HEK293 (cell line): ENCODE measurements around the gene MON2.

Experiments
- GFI1B ChIP-seq: fragments of 450-650 bp; formaldehyde crosslinking; IDR thresholded peaks from 2 replicates; pipeline ENCODE4 v1.5.1; 2016; ENCODE audit warnings: missing biosample characterization, missing genetic modification characterization
- GLI2 ChIP-seq: fragments of 450-650 bp; formaldehyde crosslinking; IDR thresholded peaks from 2 replicates; pipeline ENCODE4; 2017; ENCODE audit warnings: missing biosample characterization, missing genetic modification characterization, low read depth, borderline replicate concordance
- HOXA7 ChIP-seq: sonication (generic); formaldehyde crosslinking; IDR thresholded peaks from 2 replicates; pipeline ENCODE4 v1.8.1; 2022; ENCODE audit warnings: missing genetic modification reagents, borderline replicate concordance
- MYNN ChIP-seq: fragments of 450-650 bp; formaldehyde crosslinking; IDR thresholded peaks from 2 replicates; pipeline ENCODE4 v1.5.1; 2016; ENCODE audit warnings: missing biosample characterization, missing genetic modification characterization, borderline replicate concordance
- TCF7L2 ChIP-seq: IDR thresholded peaks from 2 replicates; pipeline ENCODE4 v1.6.1; 2011; ENCODE audit warnings: low read depth, mild to moderate bottlenecking, inconsistent platforms, low read length, moderate library complexity, borderline replicate concordance
- ZFP37 ChIP-seq: fragments of 450-650 bp; formaldehyde crosslinking; IDR thresholded peaks from 2 replicates; pipeline ENCODE4 v1.5.1; 2016; ENCODE audit warnings: missing biosample characterization, missing genetic modification characterization
- ZNF274 ChIP-seq, 2 experiments: fragments of 200-500 bp in 1 of 2; fragments of 450-650 bp in 1 of 2; sonication (Bioruptor generic) in 1 of 2; formaldehyde crosslinking in 1 of 2; IDR thresholded peaks; 2 replicates each; pipeline versions ENCODE4 v1.5.1 to v1.6.1; 2014 to 2016; ENCODE audit warnings: borderline replicate concordance in 1 of 2, inconsistent platforms in 1 of 2, low read length in 1 of 2, missing biosample characterization in 1 of 2, missing genetic modification characterization in 1 of 2
- ZNF514 ChIP-seq: fragments of 450-650 bp; formaldehyde crosslinking; IDR thresholded peaks from 2 replicates; pipeline ENCODE4 v1.5.1; 2016; ENCODE audit warnings: missing biosample characterization, missing genetic modification characterization
- ZNF600 ChIP-seq: fragments of 450-650 bp; formaldehyde crosslinking; IDR thresholded peaks from 2 replicates; pipeline ENCODE4 v1.5.1; 2016; ENCODE audit warnings: missing biosample characterization, missing genetic modification characterization
- ZNF701 ChIP-seq: fragments of 450-650 bp; formaldehyde crosslinking; IDR thresholded peaks from 2 replicates; pipeline ENCODE4 v1.5.1; 2016; ENCODE audit warnings: missing biosample characterization, missing genetic modification characterization
- ZNF747 ChIP-seq: fragments of 450-650 bp; formaldehyde crosslinking; IDR thresholded peaks from 2 replicates; pipeline ENCODE4 v1.5.1; 2016; ENCODE audit warnings: missing biosample characterization, missing genetic modification characterization
- TF ChIP-seq, protein P1 (sequence below): fragments of 450-650 bp; formaldehyde crosslinking; IDR thresholded peaks from 2 replicates; pipeline ENCODE4 v1.5.1; 2016; ENCODE audit warnings: missing biosample characterization, missing genetic modification characterization, low read depth
- TF ChIP-seq, protein P2 (sequence below): fragments of 450-650 bp; formaldehyde crosslinking; IDR thresholded peaks from 2 replicates; pipeline ENCODE4 v1.5.1; 2016; ENCODE audit warnings: missing biosample characterization, missing genetic modification characterization
- TF ChIP-seq, protein P3 (sequence below): fragments of 450-650 bp; formaldehyde crosslinking; IDR thresholded peaks from 2 replicates; pipeline ENCODE4 v1.5.1; 2016; ENCODE audit warnings: missing biosample characterization, missing genetic modification characterization

DNA sequence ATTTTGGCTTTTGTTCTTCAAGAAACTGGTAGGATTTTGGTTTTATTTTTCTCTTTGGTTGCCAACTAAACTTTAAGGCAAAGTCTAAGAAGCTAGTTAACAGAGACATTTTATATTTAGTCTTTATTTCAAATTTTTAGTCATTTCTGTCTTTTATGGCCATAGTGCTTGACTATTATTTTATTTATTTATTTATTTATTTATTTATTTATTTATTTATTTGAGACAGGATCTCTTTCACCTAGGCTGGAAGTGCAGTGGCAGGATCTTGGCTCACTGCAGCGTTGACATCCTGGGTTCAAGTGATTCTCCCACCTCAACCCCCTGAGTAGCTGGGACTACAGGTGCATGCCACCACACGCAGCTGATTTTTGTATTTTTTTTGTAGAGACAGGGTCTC lies 3.1 kb downstream of the MON2 start:
- no peak for TF ChIP-seq ZNF747
- no peak for TF ChIP-seq MYNN (tag by site-specific recombination)
- TF ChIP-seq GLI2, result no peak
- no peak for TF ChIP-seq ZNF600 (tag by site-specific recombination)
- TF ChIP-seq, protein P1, sequence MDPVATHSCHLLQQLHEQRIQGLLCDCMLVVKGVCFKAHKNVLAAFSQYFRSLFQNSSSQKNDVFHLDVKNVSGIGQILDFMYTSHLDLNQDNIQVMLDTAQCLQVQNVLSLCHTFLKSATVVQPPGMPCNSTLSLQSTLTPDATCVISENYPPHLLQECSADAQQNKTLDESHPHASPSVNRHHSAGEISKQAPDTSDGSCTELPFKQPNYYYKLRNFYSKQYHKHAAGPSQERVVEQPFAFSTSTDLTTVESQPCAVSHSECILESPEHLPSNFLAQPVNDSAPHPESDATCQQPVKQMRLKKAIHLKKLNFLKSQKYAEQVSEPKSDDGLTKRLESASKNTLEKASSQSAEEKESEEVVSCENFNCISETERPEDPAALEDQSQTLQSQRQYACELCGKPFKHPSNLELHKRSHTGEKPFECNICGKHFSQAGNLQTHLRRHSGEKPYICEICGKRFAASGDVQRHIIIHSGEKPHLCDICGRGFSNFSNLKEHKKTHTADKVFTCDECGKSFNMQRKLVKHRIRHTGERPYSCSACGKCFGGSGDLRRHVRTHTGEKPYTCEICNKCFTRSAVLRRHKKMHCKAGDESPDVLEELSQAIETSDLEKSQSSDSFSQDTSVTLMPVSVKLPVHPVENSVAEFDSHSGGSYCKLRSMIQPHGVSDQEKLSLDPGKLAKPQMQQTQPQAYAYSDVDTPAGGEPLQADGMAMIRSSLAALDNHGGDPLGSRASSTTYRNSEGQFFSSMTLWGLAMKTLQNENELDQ (tag by site-specific recombination), result no peak
- TF ChIP-seq, protein P2, sequence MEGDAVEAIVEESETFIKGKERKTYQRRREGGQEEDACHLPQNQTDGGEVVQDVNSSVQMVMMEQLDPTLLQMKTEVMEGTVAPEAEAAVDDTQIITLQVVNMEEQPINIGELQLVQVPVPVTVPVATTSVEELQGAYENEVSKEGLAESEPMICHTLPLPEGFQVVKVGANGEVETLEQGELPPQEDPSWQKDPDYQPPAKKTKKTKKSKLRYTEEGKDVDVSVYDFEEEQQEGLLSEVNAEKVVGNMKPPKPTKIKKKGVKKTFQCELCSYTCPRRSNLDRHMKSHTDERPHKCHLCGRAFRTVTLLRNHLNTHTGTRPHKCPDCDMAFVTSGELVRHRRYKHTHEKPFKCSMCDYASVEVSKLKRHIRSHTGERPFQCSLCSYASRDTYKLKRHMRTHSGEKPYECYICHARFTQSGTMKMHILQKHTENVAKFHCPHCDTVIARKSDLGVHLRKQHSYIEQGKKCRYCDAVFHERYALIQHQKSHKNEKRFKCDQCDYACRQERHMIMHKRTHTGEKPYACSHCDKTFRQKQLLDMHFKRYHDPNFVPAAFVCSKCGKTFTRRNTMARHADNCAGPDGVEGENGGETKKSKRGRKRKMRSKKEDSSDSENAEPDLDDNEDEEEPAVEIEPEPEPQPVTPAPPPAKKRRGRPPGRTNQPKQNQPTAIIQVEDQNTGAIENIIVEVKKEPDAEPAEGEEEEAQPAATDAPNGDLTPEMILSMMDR (tag by site-specific recombination), result no peak
- TF ChIP-seq HOXA7 (CRISPR knock-in tag), result no peak
- TF ChIP-seq ZFP37, result no peak
- TF ChIP-seq ZNF514 (tag by site-specific recombination), result no peak
- no peak for TF ChIP-seq GFI1B (tag by site-specific recombination)
- no peak for TF ChIP-seq TCF7L2
- no peak for TF ChIP-seq ZNF274 (IDR thresholded peaks at IDR 0.05; ENCODE audit: low read length)
- no peak for TF ChIP-seq ZNF274 (tag by site-specific recombination; IDR thresholded peaks at IDR 0.05; ENCODE audit: borderline replicate concordance)
- TF ChIP-seq, protein P3, sequence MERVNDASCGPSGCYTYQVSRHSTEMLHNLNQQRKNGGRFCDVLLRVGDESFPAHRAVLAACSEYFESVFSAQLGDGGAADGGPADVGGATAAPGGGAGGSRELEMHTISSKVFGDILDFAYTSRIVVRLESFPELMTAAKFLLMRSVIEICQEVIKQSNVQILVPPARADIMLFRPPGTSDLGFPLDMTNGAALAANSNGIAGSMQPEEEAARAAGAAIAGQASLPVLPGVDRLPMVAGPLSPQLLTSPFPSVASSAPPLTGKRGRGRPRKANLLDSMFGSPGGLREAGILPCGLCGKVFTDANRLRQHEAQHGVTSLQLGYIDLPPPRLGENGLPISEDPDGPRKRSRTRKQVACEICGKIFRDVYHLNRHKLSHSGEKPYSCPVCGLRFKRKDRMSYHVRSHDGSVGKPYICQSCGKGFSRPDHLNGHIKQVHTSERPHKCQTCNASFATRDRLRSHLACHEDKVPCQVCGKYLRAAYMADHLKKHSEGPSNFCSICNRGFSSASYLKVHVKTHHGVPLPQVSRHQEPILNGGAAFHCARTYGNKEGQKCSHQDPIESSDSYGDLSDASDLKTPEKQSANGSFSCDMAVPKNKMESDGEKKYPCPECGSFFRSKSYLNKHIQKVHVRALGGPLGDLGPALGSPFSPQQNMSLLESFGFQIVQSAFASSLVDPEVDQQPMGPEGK, result no peak
- TF ChIP-seq ZNF701 (tag by site-specific recombination), result no peak
